Naive thymus-derived CD4-positive, alpha-beta T cell (primary cell): ENCODE data around the gene SOX2. TPM values are rescaled to one million over a fixed set of nuclear protein-coding genes. Genes with fewer than 3 reads are reported as not detected.
"Not testable (repeated sequence)": the region's sequence is repeated elsewhere in the genome, so short reads cannot be mapped to it uniquely, and the experiment has no call there.

Experiments
- ATAC-seq: fragments of 150-1000 bp; cut with Tn5 transposase; 2 replicates; pipeline ENCODE4 v1.10.0; 2021; ENCODE audit warnings: mild to moderate bottlenecking, moderate library complexity
- CTCF ChIA-PET: fragments of 350-600 bp; sonication (Branson Sonifier 250); formaldehyde crosslinking; loops from one replicate; lab custom pipeline; 2021; ENCODE audit warnings: antibody characterized with exemption; lab: Charles Lee
- POLR2A ChIA-PET: fragments of 350-600 bp; sonication (Branson Sonifier 250); formaldehyde crosslinking; loops from one replicate; lab custom pipeline; 2021; ENCODE audit warnings: antibody characterized with exemption, inconsistent platforms; lab: Charles Lee
- DNase-seq, 9 donors: peaks; one replicate each; pipeline versions ENCODE4 v3.0.0 to v3.0.0-alpha.2; 2020 to 2022; ENCODE audit warnings: mixed read lengths in 1 of 9
- H3K27ac ChIP-seq: one replicate; pipeline ENCODE4 v1.7.0; 2013; ENCODE audit warnings: mild to moderate bottlenecking, low read depth, low read length, moderate library complexity
- H3K27me3 ChIP-seq, 2 donors: one replicate each; pipeline ENCODE4 v1.7.0; 2013; ENCODE audit warnings: low read length in 2 of 2, mild to moderate bottlenecking in 2 of 2, moderate library complexity in 2 of 2; ENCODE audit not compliant: control insufficient read depth in 2 of 2, insufficient read depth in 2 of 2
- H3K36me3 ChIP-seq, 3 experiments: 1 replicate in 2 of 3; 2 replicates in 1 of 3; pipeline ENCODE4 v1.7.0; 2013; ENCODE audit warnings: low read length in 3 of 3, mild to moderate bottlenecking in 3 of 3, moderate library complexity in 1 of 3; ENCODE audit not compliant: insufficient read depth in 3 of 3, control insufficient read depth in 2 of 3
- H3K4me1 ChIP-seq, 2 donors: one replicate each; pipeline ENCODE4 v1.7.0; 2013; ENCODE audit warnings: low read length in 2 of 2, mild to moderate bottlenecking in 2 of 2, moderate library complexity in 1 of 2; ENCODE audit not compliant: control insufficient read depth in 2 of 2, insufficient read depth in 2 of 2
- H3K4me3 ChIP-seq: 2 replicates; pipeline ENCODE4 v1.7.0; 2013; ENCODE audit warnings: mild to moderate bottlenecking, low read length
- H3K9me3 ChIP-seq, 3 experiments: 1 replicate in 2 of 3; 2 replicates in 1 of 3; pipeline ENCODE4 v1.7.0; 2013; ENCODE audit warnings: low read length in 3 of 3; ENCODE audit not compliant: control insufficient read depth in 2 of 3
- H3K27ac Mint-ChIP-seq, 9 donors: one replicate each; pipeline ENCODE4 v1.8.0; 2020 to 2022; ENCODE audit warnings: mixed read lengths in 9 of 9, mild to moderate bottlenecking in 8 of 9, moderate library complexity in 5 of 9, inconsistent platforms in 2 of 9
- H3K27me3 Mint-ChIP-seq, 5 donors: one replicate each; pipeline ENCODE4 v1.8.0; 2021 to 2022; ENCODE audit warnings: mixed read lengths in 5 of 5, mild to moderate bottlenecking in 1 of 5
- H3K36me3 Mint-ChIP-seq, 5 donors: one replicate each; pipeline ENCODE4 v1.8.0; 2020 to 2022; ENCODE audit warnings: mixed read lengths in 5 of 5, mild to moderate bottlenecking in 3 of 5, inconsistent platforms in 1 of 5
- H3K4me1 Mint-ChIP-seq, 7 donors: one replicate each; pipeline ENCODE4 v1.8.0; 2020 to 2022; ENCODE audit warnings: mixed read lengths in 7 of 7, mild to moderate bottlenecking in 3 of 7, inconsistent platforms in 1 of 7
- H3K4me3 Mint-ChIP-seq, 10 donors: one replicate each; pipeline ENCODE4 v1.8.0; 2020 to 2022; ENCODE audit warnings: mild to moderate bottlenecking in 10 of 10, mixed read lengths in 10 of 10, moderate library complexity in 6 of 10, inconsistent platforms in 2 of 10
- H3K9me3 Mint-ChIP-seq, 11 donors: one replicate each; pipeline ENCODE4 v1.8.0; 2020 to 2022; ENCODE audit warnings: mixed read lengths in 11 of 11, mild to moderate bottlenecking in 4 of 11, inconsistent platforms in 1 of 11, moderate library complexity in 1 of 11
- intact Hi-C, 2 donors: fragments of 100-400 bp; cut with micrococcal nuclease; formaldehyde crosslinking; loops; one replicate each; pipeline ENCODE4 v1.15.1; 2023
- polyA plus RNA-seq, 2 donors: library from polyadenylated mRNA; unstranded; fragments of 300-500 nt; fragmentation: Illumina TruSeq; gene quantifications; one replicate each; pipeline ENCODE4 v1.2.3, GENCODE V29; 2021
- total RNA-seq, 6 experiments: library from RNA in 5 of 6; stranded (reverse) in 5 of 6; gene quantifications; 1 replicate in 5 of 6; 2 replicates in 1 of 6; pipeline ENCODE4 v1.2.3 and lab custom pipeline; 2021 to 2026

The SOX2 gene
- total and polyA plus RNA-seq, 7 experiments from 2014 or later: not detected

- DNase-seq (no peak), ATAC-seq (no peak)
- Histone ChIP-seq H3K4me3 (no peak overlapping the region), H3K9me3 (no peaks in the 10 kb centered on the region), H3K27me3 (no peaks in the 10 kb centered on the region), H3K4me1 (no peaks in the 10 kb centered on the region), H3K27ac (no peak overlapping the region), H3K36me3 (no peaks in the 10 kb centered on the region)
- Mint-ChIP-seq H3K4me3 (no peak overlapping the region), H3K27me3 (peaks cover 0 to 9% (median 6%) of the 10 kb centered on the region in 5 donors), H3K36me3 (no peaks in the 10 kb centered on the region), H3K9me3 (peaks cover 0 to 7% (median 2%) of the 10 kb centered on the region in 11 donors), H3K4me1 (no peaks in the 10 kb centered on the region), H3K27ac (no peak overlapping the region)
- POLR2A ChIA-PET: no interaction called here
- intact Hi-C loops: no loop called here
- CTCF ChIA-PET: no interaction called here
Observed at GRCh38 chr3:181761906-181762305, 50.2 kb downstream of the SOX2 start.

GRCh38 chr3:181764033-181764432, 52.3 kb downstream of the SOX2 start:
- H3K27me3 Mint-ChIP-seq, ATAC-seq, H3K27ac Mint-ChIP-seq: not testable (repeated sequence)

More at GRCh38 chr3:181764033-181764432, 52.3 kb downstream of the SOX2 start:
- H3K27ac ChIP-seq, POLR2A ChIA-PET, CTCF ChIA-PET, DNase-seq, H3K4me1 ChIP-seq, intact Hi-C loops, H3K4me3 ChIP-seq, H3K9me3 Mint-ChIP-seq, H3K4me3 Mint-ChIP-seq, H3K4me1 Mint-ChIP-seq, H3K27me3 ChIP-seq, H3K36me3 ChIP-seq, H3K36me3 Mint-ChIP-seq, H3K9me3 ChIP-seq: not testable (repeated sequence)
